SKM-1 treated with dmso at 0.1 percent for 144 hours (cell line): Measurements from ENCODE around the gene DBNL.
A peak's percentile ranks its signal among the peaks of the same experiment; 100 is the strongest.

Experiments
- DNase-seq: peaks from one replicate; lab custom pipeline; 2025; ENCODE audit not compliant: unreplicated experiment; lab: John Stamatoyannopoulos, UW

DBNL gene

DNA sequence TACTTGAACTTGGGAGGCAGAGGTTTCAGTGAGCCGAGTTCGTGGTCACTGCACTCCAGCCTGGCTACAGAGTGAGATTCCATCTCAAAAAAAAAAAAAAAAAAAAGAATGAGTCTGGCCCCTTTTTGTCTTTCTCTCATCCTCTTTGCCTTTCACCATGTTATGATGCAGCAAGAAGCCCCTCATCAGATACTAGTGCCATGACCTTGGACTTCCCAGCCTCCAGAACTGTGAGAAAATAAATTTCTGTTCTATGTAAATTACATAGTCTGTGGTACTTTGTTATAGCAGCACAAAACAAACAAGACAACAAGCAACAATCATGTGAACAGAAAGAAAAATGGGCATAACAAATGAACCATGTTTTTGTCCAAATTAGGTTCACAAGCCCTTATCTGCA, 2.3 kb upstream of the DBNL start:
- DNase-seq: no peak

DNA sequence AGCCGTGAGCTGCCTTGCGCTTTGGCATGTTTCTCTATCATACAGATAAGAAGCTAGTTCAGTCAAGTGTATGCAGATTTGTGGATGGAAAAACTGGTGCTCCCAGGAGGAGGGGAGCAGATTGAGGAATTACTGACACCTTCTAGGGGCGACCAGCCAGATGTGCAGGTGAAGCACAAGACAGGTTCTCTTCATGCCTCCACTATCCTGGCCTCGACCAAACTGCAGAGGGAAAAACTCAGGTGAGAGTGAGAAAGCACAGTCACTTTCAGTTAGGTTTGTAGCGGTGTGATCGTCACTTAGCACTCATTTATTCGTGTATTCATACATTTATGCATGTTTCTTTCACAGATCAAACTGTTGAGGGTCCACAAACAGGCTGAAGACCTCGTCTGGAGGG, 600 bp upstream of the DBNL start:
- DNase-seq: no peak

DNA sequence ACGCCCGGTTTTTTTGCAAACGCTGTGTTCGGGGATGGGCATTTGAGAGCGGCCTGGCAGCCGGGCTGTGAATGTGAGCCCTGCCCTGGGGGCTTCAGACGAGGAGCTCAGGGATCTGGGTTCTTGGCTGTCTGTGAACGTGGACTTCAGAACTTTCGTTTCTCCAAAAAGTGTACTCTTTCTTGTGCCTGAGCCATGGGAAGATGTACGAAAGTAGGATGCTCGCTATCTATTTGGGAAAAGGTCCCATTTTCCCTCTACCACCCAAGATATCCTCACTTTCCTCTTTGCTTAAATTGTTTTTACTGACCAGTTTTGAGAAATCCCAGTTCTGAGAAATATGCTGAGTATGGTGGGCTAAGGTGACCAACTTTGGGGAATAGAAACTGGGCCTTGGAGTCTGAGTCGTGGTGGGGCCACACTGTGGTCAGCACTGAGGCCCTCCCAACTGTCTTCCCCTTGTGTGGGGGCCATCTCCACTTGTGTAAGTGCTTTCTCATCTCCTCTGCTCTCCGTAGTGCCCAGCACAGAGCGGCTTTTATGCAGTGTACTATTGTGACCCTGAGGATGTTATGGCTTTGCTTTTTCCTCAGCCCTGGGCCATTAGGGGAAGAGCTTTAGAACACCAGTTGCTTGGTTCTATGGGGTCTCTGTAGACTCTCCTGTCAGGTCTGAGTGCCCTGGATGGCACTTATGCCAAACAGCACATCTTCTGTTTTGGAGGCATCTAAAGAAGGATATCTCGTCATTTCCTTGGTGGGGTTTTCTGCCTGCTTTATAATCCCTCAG, 918 bp downstream of the DBNL start:
- peak; percentile 21 for DNase-seq

DNA sequence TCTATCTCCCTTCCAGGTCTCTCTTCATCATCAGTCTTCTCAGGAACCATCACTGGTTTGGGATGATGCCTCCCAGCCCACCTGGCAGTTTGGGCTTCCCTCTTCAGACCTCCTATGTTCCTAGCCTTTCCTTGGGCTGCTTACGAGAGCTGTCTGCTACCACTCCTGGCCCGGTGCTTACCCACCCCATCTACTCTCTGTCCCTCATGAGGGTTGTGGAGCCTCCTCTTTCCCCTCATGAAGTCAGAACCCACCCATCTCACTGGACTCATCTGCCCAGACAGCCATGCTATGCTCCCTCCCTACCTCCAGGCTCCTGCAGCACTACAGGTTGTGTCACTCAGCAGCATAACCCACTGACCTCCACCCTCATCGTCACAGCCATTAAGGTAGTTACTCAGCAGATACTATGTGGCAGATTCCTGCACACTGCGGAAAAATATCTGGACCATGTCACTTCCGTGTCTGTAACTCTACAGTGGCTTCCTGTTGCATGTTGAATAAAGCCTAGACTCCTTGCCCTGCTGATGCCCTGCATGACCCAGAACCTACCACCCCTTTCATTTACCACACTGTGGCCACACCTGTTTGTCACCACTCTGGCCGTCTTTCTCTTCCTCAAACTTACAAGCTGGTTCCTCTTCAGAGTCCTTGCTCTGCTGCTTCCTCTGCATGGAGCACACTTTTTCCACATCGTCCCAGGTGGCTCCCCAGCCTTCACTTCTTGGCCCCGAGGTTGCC, 2.0 kb downstream of the DBNL start:
- DNase-seq: peak; percentile 98

DNA sequence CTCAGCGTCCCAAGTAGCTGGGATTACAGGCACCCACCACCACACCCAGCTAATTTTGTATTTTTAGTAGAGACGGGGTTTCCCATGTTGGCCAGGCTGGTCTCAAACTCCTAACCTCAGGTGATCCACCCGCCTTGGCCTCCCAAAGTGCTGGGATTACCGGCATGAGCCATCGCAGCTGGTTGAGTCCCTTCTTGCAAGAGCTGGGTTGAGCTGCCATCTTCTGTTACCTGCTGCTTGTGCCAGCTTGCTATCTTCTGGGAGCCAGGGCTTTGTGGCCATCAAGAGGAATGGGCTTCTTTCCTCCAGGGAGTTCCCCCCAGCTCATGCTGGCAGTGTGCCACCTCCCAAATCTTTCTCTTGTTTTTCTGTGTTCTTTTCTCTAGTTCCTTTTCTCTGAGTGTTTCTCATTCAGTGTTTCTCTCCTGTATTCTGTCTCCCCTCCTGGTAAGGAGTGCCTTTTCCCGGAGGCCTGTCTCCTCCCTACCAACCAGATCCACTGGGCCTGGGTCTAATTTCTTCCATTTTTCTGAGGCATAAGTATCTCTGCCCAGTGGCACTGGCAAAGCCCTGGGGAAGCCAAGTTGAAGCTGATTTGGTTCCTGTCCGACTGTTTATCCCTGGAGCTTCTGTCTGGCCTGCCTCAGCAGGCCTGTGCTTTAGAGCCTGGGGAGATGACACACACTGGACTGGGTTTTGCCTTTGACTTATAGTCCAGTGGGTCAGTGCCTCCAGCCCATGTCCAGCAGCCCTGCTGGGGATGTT, 3.7 kb downstream of the DBNL start:
- DNase-seq: no peak

DNA sequence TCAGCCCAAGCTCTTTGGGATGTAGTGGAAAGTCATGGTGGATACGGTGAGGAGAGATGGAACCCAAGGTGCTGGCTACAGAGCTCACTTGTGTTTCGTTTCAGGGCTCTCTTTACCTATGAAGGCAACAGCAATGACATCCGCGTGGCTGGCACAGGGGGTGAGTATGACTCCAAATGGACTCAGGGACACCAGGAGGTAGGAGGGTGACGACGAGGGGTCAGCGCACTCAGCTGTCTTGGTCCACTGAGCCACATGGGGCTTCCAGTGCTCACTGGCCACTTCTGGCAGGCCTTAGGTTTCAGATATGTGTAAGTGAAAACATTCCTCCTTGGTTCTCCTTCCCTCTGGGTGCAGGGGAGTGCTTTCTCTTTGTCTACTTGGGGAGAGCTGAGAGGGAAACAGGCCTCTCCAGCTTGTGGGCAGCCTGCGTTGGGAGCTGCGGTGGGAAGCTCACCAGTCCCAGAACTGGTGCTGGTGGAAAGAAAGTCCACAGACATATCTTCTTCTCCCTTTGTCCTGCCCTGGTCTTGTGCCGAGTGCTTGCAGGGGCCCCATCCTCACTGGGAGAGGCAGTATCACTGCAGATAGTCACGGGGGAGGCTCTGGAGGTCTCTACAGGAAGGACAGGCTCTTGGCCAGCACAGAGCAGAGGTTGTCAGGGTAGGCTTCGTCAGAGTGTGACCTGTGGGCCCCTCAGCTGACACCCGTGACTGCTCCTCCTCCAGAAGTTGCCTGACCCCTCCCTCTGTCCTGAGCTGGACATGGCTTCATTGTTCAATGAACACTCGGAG, 5.8 kb downstream of the DBNL start:
- DNase-seq: no peak

DNA sequence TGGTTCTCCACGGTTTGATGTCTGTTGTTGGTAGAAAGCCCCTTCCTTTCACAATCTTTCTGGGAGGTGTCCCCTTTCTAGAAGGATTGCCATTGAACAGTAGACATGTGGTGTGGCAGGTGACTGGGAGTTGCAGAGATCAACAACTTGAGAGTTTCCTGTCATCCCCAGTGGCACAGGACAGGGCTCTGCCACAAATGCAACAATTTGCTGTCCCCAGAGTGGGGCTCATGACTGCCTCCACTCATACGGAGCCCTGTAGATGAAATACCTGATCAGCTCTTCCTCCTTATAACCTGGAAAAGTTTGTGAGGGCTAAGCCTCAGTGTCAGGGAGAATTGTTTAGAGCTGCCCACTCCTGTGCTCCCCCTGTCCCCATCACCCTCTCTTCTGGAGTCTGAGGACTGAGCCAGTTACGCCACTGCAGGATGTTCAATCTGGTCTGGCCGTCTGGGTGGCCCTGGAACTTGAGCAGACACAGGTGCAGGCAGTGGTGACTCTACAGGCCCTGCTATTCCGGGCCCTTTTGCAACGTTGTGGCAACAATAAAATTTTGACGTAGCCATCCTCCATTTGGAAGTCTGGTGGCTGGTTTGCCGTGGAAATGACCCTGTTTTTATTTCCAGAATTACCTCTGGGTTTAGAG, 6.5 kb downstream of the DBNL start:
- DNase-seq: no peak

DNA sequence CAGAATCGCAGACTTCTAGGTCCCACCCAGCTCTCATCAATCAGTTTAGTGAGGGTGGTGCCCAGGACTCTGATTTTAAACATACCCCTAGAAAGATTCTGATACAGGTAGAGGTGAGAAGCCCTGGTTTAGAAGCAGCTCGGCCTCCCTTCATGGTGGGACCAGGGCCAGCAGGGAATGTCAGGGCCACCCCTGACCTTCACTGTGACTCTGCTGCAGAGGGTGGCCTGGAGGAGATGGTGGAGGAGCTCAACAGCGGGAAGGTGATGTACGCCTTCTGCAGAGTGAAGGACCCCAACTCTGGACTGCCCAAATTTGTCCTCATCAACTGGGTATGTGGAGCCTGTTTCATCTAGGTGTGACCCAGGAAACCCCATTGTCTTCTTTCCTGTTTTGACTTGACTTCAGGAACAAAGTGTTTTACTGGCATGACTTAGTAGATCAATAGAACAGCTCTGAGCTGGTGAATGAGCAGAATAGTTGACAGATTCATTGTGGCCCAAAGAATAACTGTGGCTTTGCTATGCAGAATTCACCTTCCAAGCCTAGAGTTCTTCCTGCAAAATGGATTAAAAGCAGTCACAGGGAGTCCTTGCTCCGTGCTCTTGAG, 7.2 kb downstream of the DBNL start:
- DNase-seq: no peak

DNA sequence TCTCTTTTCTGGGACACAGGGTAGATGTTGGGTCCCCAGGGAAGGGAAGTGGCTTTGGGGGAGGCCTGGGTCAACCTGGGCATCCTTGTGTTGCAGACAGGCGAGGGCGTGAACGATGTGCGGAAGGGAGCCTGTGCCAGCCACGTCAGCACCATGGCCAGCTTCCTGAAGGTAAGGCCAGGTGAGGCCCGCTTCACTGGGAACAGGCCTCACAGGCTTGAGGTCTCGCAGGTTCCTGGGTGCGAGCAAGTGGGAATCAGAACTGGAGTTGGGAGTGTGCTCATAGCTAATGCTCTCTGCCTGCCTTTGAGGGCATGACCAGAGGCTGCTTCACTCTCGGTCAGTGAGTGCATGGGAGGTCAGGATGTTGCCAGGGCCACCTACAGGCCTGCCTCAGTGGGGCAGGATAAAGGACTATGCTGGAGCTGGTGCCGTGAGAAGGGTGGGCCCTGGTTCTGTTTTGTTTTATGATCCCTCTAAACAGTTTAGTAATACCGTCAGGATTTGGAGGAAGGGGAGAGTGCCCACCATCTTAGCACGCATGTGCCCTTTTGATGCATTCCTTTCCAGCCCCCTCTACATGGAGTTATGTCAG, 8.4 kb downstream of the DBNL start:
- no peak for DNase-seq

DNA sequence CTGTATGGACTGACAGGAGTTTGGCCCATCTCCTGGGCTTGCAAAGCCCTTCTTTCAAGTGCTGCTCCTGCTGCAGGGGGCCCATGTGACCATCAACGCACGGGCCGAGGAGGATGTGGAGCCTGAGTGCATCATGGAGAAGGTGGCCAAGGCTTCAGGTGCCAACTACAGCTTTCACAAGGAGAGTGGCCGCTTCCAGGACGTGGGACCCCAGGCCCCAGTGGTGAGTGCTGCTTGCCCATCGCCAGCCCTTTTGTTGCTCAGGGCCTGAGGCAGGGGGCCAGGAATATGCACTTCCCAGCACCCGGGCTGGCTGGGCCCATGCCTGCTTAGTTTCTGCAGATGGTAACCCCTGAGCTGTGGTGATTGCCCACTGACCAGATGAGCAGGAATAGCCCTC, 12.2 kb downstream of the DBNL start:
- no peak for DNase-seq

DNA sequence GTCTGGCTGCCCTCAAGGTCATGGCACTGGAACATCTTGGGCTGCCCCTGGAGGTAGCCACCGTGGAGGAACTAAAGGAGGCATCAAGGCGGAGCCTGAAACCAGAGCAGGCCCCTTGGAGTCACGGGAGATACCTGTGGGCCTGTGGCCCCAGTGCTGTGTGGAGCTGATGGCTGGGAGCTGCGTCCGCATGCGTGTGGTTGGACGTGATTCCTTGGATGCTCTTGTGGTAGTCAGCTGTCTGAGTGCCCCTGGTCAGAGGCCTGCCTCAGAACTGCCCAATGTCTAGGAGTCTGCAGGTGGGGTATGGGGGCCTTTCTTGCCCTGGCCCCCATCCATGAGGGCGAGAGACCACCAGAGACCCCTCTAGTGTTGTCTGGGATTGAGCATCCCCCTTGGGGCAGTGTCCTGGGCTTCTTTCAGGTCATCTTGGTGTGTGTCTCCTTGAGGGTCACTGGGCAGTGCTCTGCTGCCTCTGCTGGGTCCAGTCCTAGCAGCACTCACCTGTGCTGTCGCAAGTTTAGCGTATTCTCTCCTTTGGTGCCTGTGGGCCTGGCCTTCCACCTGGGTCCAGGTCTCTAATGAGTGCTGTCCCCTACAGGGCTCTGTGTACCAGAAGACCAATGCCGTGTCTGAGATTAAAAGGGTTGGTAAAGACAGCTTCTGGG, 12.8 kb downstream of the DBNL start:
- DNase-seq: no peak

DNA sequence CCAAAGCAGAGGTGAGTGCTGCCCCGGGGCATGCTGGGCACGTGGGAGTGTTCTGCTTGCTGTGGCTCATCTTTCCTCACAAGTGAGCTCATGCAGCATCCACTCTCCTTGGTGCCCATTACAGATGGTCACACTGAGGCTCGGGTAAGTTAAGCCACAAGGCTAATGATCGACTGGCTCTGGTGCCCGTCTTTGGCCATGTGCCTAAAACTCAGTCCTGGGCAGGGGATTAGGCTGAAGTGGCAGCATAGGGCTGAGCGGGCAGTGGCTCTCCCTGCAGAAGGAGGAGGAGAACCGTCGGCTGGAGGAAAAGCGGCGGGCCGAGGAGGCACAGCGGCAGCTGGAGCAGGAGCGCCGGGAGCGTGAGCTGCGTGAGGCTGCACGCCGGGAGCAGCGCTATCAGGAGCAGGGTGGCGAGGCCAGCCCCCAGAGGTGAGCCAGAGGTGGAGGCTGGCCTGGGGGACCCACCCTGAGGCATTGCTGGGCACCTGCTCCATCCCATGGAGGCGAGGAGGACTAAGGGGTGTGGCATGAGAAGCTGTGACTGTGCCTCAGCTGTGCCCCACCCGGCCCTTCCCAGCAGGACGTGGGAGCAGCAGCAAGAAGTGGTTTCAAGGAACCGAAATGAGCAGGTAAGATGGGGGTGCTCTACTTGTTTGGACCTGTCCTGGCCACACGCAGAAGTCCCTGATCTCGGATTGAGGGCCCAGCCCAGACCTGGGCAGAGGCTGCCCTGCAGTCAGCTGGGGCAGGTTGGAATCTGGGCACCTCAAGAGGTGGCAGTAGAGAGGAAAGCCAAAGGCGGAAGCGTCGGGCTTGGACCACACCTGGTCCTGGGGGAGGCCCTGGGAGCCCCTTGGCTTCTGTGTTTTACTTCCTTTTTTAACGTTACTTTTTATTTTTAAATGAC, 13.6 kb downstream of the DBNL start:
- no peak for DNase-seq

DNA sequence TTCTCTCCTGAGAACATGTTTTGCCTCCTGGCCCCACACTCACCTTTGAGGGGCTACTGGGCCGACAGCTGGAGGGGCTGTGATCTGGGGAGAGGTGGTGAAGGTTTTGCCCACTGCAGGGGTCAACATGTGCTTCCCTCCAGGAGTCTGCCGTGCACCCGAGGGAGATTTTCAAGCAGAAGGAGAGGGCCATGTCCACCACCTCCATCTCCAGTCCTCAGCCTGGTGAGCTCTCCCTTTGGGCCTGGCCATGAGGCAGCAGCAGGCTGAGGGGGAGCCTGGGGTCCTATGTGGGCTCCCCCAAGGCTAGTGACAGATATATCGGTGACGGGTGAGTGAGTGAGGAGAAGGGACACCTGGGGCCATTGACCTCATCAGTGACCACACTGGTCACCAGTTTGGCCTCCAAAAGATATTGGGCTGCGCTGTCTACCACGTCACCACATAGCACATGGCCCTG, 14.3 kb downstream of the DBNL start:
- no peak for DNase-seq

DNA sequence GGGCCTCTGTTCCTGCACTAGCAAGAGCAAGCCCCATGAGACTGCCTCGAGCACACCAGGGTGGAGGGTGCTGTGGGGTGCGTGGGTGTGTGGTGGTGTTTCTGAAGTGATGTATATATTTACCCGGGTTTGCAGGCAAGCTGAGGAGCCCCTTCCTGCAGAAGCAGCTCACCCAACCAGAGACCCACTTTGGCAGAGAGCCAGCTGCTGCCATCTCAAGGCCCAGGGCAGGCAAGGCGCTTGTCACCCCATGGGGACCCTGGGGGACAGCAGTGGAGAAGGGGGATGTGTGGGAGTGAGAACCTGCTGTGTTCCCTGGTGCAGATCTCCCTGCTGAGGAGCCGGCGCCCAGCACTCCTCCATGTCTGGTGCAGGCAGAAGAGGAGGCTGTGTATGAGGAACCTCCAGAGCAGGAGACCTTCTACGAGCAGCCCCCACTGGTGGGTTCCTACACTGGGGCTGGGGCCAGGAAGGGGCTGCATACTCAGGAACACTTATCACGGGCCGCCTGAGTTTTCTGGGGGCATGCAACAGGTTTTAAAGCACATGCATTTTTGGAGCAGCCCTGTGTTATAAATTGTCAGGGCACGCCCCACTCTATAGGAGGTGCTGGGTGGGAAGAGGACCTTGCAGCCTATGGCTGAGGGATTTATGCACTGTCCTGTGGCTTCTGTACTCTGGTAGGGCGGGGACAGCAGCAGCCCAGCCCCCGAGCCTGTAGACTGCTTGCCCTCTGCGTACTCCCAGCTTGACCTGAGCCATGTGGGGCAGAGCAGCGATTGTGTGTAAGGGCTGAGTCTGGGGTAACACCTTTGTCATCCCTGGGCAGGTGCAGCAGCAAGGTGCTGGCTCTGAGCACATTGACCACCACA, 15.0 kb downstream of the DBNL start:
- no peak for DNase-seq

DNA sequence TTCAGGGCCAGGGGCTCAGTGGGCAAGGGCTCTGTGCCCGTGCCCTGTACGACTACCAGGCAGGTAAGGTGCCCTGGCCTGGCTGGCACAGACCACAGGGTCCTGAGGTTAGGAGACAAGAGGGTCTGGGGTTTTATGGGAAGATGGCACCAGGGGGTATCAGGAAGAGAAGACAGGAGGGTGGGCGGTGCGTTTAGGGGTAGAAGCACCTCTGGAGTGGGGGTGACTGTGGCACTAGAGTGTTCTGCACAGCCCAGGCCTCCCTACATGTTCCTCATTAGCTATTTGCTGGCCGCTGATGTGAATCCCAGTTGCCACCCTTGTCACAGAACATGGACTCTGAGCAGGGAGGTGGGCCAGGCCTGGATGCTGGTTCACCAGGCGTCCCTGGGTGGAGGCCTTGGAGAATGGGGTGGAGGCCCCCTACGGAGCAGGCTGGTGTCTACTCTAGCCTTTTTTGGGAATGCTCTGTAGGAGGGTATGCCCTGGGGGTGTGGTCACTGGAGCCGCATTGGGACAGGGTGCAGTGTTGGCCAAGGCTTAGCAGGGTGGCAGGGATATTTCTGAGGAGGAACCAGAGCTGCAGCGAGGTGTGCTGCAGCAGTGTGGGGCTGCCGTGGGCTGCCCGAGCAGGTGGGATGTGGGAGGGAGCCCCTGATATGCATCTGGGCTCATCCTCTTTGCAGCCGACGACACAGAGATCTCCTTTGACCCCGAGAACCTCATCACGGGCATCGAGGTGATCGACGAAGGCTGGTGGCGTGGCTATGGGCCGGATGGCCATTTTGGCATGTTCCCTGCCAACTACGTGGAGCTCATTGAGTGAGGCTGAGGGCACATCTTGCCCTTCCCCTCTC, 15.8 kb downstream of the DBNL start:
- no peak for DNase-seq

DNA sequence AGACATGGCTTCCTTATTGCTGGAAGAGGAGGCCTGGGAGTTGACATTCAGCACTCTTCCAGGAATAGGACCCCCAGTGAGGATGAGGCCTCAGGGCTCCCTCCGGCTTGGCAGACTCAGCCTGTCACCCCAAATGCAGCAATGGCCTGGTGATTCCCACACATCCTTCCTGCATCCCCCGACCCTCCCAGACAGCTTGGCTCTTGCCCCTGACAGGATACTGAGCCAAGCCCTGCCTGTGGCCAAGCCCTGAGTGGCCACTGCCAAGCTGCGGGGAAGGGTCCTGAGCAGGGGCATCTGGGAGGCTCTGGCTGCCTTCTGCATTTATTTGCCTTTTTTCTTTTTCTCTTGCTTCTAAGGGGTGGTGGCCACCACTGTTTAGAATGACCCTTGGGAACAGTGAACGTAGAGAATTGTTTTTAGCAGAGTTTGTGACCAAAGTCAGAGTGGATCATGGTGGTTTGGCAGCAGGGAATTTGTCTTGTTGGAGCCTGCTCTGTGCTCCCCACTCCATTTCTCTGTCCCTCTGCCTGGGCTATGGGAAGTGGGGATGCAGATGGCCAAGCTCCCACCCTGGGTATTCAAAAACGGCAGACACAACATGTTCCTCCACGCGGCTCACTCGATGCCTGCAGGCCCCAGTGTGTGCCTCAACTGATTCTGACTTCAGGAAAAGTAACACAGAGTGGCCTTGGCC, 16.6 kb downstream of the DBNL start:
- DNase-seq: no peak
